PC-9 (cell line): Measurements from ENCODE around the gene RBMS3.

Experiments
- EZH2 ChIP-seq: fragments of 200-600 bp; sonication (generic); IDR thresholded peaks from 2 replicates; pipeline ENCODE4 v1.8.0; 2017; ENCODE audit warnings: antibody characterized with exemption, low read depth
- TF ChIP-seq, protein P1 (sequence below): fragments of 200-600 bp; sonication (generic); conservative IDR thresholded peaks from 2 replicates; pipeline ENCODE4 v1.6.1; 2017; ENCODE audit warnings: mixed run types, antibody characterized with exemption, mild to moderate bottlenecking, moderate library complexity

GRCh38 chr3:29532473-29532872, 251.6 kb downstream of the RBMS3 start:
- TF ChIP-seq, protein P1, sequence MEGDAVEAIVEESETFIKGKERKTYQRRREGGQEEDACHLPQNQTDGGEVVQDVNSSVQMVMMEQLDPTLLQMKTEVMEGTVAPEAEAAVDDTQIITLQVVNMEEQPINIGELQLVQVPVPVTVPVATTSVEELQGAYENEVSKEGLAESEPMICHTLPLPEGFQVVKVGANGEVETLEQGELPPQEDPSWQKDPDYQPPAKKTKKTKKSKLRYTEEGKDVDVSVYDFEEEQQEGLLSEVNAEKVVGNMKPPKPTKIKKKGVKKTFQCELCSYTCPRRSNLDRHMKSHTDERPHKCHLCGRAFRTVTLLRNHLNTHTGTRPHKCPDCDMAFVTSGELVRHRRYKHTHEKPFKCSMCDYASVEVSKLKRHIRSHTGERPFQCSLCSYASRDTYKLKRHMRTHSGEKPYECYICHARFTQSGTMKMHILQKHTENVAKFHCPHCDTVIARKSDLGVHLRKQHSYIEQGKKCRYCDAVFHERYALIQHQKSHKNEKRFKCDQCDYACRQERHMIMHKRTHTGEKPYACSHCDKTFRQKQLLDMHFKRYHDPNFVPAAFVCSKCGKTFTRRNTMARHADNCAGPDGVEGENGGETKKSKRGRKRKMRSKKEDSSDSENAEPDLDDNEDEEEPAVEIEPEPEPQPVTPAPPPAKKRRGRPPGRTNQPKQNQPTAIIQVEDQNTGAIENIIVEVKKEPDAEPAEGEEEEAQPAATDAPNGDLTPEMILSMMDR: no peak
- TF ChIP-seq EZH2: no peak
